Measurements from ENCODE around the gene KCNJ6. TPM values are rescaled to one million over a fixed set of nuclear protein-coding genes. Genes with fewer than 3 reads are reported as not detected.

The KCNJ6 gene
- total and polyA plus RNA-seq, 2 of the 8 experiments (the other 6 are each of a cell fraction or from before 2014, with no cell fraction given) = 0.51 to 1.2 TPM

DNA sequence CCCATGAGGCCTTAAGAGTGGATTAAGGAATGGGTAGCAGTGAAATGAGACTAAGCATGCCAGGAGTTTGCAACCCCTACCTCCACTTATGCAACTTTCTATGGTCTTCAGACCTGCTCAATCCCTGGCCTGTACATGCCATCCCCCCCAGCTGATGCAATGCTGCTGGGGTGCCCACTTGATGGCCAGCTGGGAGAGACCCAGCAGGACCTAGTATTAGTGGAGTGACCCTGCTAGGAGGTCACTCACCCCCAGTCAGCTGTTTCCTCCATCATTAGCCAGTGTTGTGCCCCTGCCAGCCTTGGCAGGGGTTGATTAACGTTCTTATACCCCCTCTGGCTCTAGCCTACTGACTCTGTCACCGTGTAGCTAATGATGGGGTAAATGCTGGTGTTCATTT, 313.1 kb downstream of the KCNJ6 start:
- H3K4me2 ChIP-seq (ENCODE audit: insufficient read depth in 1 of 2, low read depth in 2 of 2, low read length in 2 of 2) = no peak overlapping the region
- no peak overlapping the region for H3K18ac ChIP-seq (ENCODE audit: extremely low read depth, low read length)
- no peak overlapping the region for H2BK5ac ChIP-seq (ENCODE audit: low read depth, low read length)
- no peak overlapping the region for H4K8ac ChIP-seq (ENCODE audit: extremely low read depth, insufficient read depth, low read length)
- H3K27ac ChIP-seq (ENCODE audit: low read depth, low read length) = no peak overlapping the region
- no peaks in the 10 kb centered on the region for H3K27me3 ChIP-seq (replicated peaks in 1 of 4; ENCODE audit: control insufficient read depth in 3 of 4, extremely low read depth in 1 of 4, insufficient read depth in 3 of 4, low read length in 3 of 4)
- peaks cover 10% of the 10 kb centered on the region; the same call in 1 of the 2 replicates for H3K23me2 ChIP-seq (ENCODE audit: low read depth, low read length)
- no peak overlapping the region for H2BK120ac ChIP-seq (replicated peaks; ENCODE audit: low read depth, low read length)
- H3K79me1 ChIP-seq (ENCODE audit: low read depth, low read length) = 0 out of 2 replicates have a peak, but pooled peaks cover 4% of the 10 kb centered on the region
- no peak overlapping the region for H2BK15ac ChIP-seq (ENCODE audit: low read length)
- DNase-seq (ENCODE audit: low read depth in 1 of 2, low spot score in 2 of 2) (no peak), FAIRE-seq (no peak)
- no peaks in the 10 kb centered on the region for H3K9me3 ChIP-seq (ENCODE audit: insufficient read depth in 2 of 2, low read depth in 1 of 2, low read length in 1 of 2)
- no peak overlapping the region for H3K14ac ChIP-seq (ENCODE audit: insufficient read length)
- no peaks in the 10 kb centered on the region for H4K20me1 ChIP-seq (replicated peaks in 1 of 2; ENCODE audit: control insufficient read depth in 1 of 2, insufficient read depth in 2 of 2, low read length in 2 of 2)
- no peaks in the 10 kb centered on the region for H3K36me3 ChIP-seq (ENCODE audit: control insufficient read depth in 2 of 4, insufficient read depth in 4 of 4, low read length in 3 of 4)
- ChIA-PET CTCF (ENCODE audit: partially characterized antibody) (interaction anchor here (0.9 to 1.7 kb wide), 3 partner anchors 10 to 91 kb away, joined by 3 to 6 read pairs (median 4); no protein-coding TSS in a partner anchor), POLR2A (ENCODE audit: partially characterized antibody) (no interaction called here)
- H3K4me3 ChIP-seq (ENCODE audit: extremely low read depth in 1 of 4, insufficient read depth in 2 of 4, low read depth in 3 of 4, low read length in 4 of 4) = no peak overlapping the region
- no peaks in the 10 kb centered on the region for H3K79me2 ChIP-seq (ENCODE audit: control insufficient read depth in 1 of 2, insufficient read depth in 2 of 2, low read length in 2 of 2)
- H2BK20ac ChIP-seq (ENCODE audit: low read length) = no peak overlapping the region
- H4K5ac ChIP-seq (ENCODE audit: insufficient read length, low read depth, low read length) = no peak overlapping the region
- no peak overlapping the region for H4K91ac ChIP-seq (replicated peaks; ENCODE audit: insufficient read length, low read length)
- no peak overlapping the region for H3K4ac ChIP-seq (replicated peaks; ENCODE audit: insufficient read length, low read depth, low read length)
- H3K56ac ChIP-seq (replicated peaks; ENCODE audit: insufficient read length, low read depth, low read length) = no peak overlapping the region
- no peak for TF ChIP-seq TBP (IDR thresholded peaks at IDR 0.05; ENCODE audit: low read depth, low read length)
- no peak overlapping the region for H2BK12ac ChIP-seq (ENCODE audit: low read depth, low read length)
- WGBS, 2 experiments (ENCODE audit: extremely low coverage in 1 of 2, insufficient coverage in 1 of 2, insufficient read length in 1 of 2, insufficient replicate concordance in 2 of 2, low coverage in 1 of 2, low lambda C conversion rate in 2 of 2, missing lambda C conversion rate in 1 of 2) = 91% methylated on average over 2 of the region's 2 CpGs; no CpG with 5 or more reads in 1 of the 2 experiments
- H3K4me1 ChIP-seq (replicated peaks in 1 of 4; ENCODE audit: control insufficient read depth in 3 of 4, insufficient read depth in 4 of 4, low read length in 3 of 4) = no peaks in the 10 kb centered on the region
- H3K9ac ChIP-seq (replicated peaks in 1 of 4; ENCODE audit: extremely low read depth in 1 of 4, low read depth in 3 of 4, low read length in 3 of 4) = no peak overlapping the region
- H3K23ac ChIP-seq (ENCODE audit: insufficient read length) = no peak overlapping the region
- no peak overlapping the region for H2AK5ac ChIP-seq (ENCODE audit: low read depth, low read length)
- no peak overlapping the region for H2AFZ ChIP-seq (ENCODE audit: low read length)
